GM23338 (cell line): Measurements from ENCODE around the gene ARPC2. TPM values are rescaled to one million over a fixed set of nuclear protein-coding genes. Genes with fewer than 3 reads are reported as not detected.

Source experiments
- ATAC-seq: fragments of 200-7000 bp; cut with Tn5 transposase; 3 replicates; pipeline ENCODE4 v1.9.1; 2020
- DNase-seq: peaks from one replicate; pipeline ENCODE4 v3.0.0-alpha.2; 2015; ENCODE audit warnings: low spot score
- H2AFZ ChIP-seq: fragments of 200-600 bp; sonication (generic); 2 replicates; pipeline ENCODE4 v1.8.0; 2016; ENCODE audit warnings: antibody characterized with exemption, mild to moderate bottlenecking, moderate library complexity
- H3F3A ChIP-seq: fragments of 200-600 bp; sonication (generic); replicated peaks from 2 replicates; pipeline ENCODE4 v1.8.0; 2017; ENCODE audit warnings: antibody characterized with exemption, mixed run types, low read depth
- H3K27ac ChIP-seq: fragments of 200-600 bp; sonication (generic); 2 replicates; pipeline ENCODE4 v1.6.1; 2016; ENCODE audit warnings: low read depth
- H3K27me3 ChIP-seq: fragments of 200-600 bp; sonication (generic); 2 replicates; pipeline ENCODE4 v1.8.0; 2016; ENCODE audit warnings: mild to moderate bottlenecking, mixed run types, moderate library complexity; ENCODE audit not compliant: insufficient read depth
- H3K36me3 ChIP-seq: fragments of 200-600 bp; sonication (generic); 2 replicates; pipeline ENCODE4 v1.8.0; 2016; ENCODE audit warnings: mild to moderate bottlenecking; ENCODE audit not compliant: insufficient read depth
- H3K4me1 ChIP-seq: fragments of 200-600 bp; sonication (generic); 2 replicates; pipeline ENCODE4 v1.8.0; 2016; ENCODE audit warnings: mild to moderate bottlenecking, moderate library complexity; ENCODE audit not compliant: insufficient read depth
- H3K4me2 ChIP-seq: fragments of 200-600 bp; sonication (generic); 2 replicates; pipeline ENCODE4 v1.7.1; 2017; ENCODE audit warnings: mixed run types
- H3K4me3 ChIP-seq: fragments of 200-600 bp; sonication (generic); 2 replicates; pipeline ENCODE4 v1.6.1; 2016; ENCODE audit warnings: mixed run types
- H3K79me2 ChIP-seq: fragments of 200-600 bp; sonication (generic); replicated peaks from 2 replicates; pipeline ENCODE4 v1.8.0; 2017; ENCODE audit warnings: mild to moderate bottlenecking; ENCODE audit not compliant: insufficient read depth
- H3K9me2 ChIP-seq: fragments of 200-600 bp; sonication (generic); 2 replicates; pipeline ENCODE4 v1.8.0; 2017; ENCODE audit not compliant: insufficient read depth
- H4K20me1 ChIP-seq: fragments of 200-600 bp; sonication (generic); replicated peaks from 2 replicates; pipeline ENCODE4 v1.8.0; 2017; ENCODE audit warnings: mild to moderate bottlenecking; ENCODE audit not compliant: insufficient read depth
- H3K27ac Mint-ChIP-seq: 2 replicates; pipeline ENCODE4 v1.8.0; 2020; ENCODE audit warnings: inconsistent platforms, mild to moderate bottlenecking, moderate library complexity, mixed read lengths
- H3K27me3 Mint-ChIP-seq: 3 replicates; pipeline ENCODE4 v1.8.0; 2022; ENCODE audit warnings: low read depth, mild to moderate bottlenecking, moderate library complexity, mixed read lengths, inconsistent platforms; ENCODE audit not compliant: insufficient read depth, poor library complexity
- H3K36me3 Mint-ChIP-seq: 3 replicates; pipeline ENCODE4 v1.8.0; 2021; ENCODE audit warnings: low read depth, mild to moderate bottlenecking, inconsistent platforms, moderate library complexity, mixed read lengths
- H3K4me1 Mint-ChIP-seq: 3 replicates; pipeline ENCODE4 v1.8.0; 2020; ENCODE audit warnings: mild to moderate bottlenecking, inconsistent platforms, mixed read lengths
- H3K4me3 Mint-ChIP-seq: 3 replicates; pipeline ENCODE4 v1.8.0; 2021; ENCODE audit warnings: moderate library complexity, mild to moderate bottlenecking, inconsistent platforms, mixed read lengths
- H3K9me3 Mint-ChIP-seq: 3 replicates; pipeline ENCODE4 v1.8.0; 2020; ENCODE audit warnings: moderate library complexity, mild to moderate bottlenecking, inconsistent platforms, mixed read lengths
- CREB1 ChIP-seq: fragments of 250-450 bp; sonication (Bioruptor Pico); IDR thresholded peaks from 2 replicates; pipeline ENCODE4 v1.5.0; 2020; ENCODE audit warnings: low read depth, mild to moderate bottlenecking, moderate library complexity
- CTCF ChIP-seq, 2 experiments: fragments of 200-600 bp in 1 of 2; sonication (generic) in 1 of 2; conservative IDR thresholded peaks; 2 replicates each; pipeline versions ENCODE4 v1.5.1 to v1.6.1; 2016 to 2017; ENCODE audit warnings: antibody characterized with exemption in 2 of 2, low read depth in 2 of 2, mild to moderate bottlenecking in 2 of 2, moderate library complexity in 1 of 2
- ETS1 ChIP-seq: IDR thresholded peaks from 2 replicates; pipeline ENCODE4 v1.6.1; 2016; ENCODE audit warnings: antibody characterized with exemption
- EZH2 ChIP-seq: fragments of 200-600 bp; sonication (generic); IDR thresholded peaks from one replicate; pipeline ENCODE4 v1.8.0; 2017; ENCODE audit warnings: antibody characterized with exemption, mild to moderate bottlenecking, low read depth; ENCODE audit not compliant: unreplicated experiment
- EZH2phosphoT487 ChIP-seq: fragments of 200-600 bp; sonication (generic); IDR thresholded peaks from one replicate; pipeline ENCODE4 v1.8.1; 2018; ENCODE audit warnings: antibody characterized with exemption; ENCODE audit not compliant: unreplicated experiment
- JUNB ChIP-seq: IDR thresholded peaks from one replicate; pipeline ENCODE4 v1.6.1; 2016; ENCODE audit warnings: antibody characterized with exemption; ENCODE audit not compliant: unreplicated experiment
- NANOG ChIP-seq: IDR thresholded peaks from 2 replicates; pipeline ENCODE4 v1.6.1; 2016; ENCODE audit warnings: antibody characterized with exemption, borderline replicate concordance
- POLR2AphosphoS5 ChIP-seq: IDR thresholded peaks from 2 replicates; pipeline ENCODE4 v1.6.1; 2016; ENCODE audit warnings: antibody characterized with exemption, low read depth
- REST ChIP-seq: IDR thresholded peaks from one replicate; pipeline ENCODE4 v1.6.1; 2018; ENCODE audit warnings: antibody characterized with exemption; ENCODE audit not compliant: unreplicated experiment
- STAT1 ChIP-seq: IDR thresholded peaks from one replicate; pipeline ENCODE4 v1.6.1; 2016; ENCODE audit warnings: antibody characterized with exemption; ENCODE audit not compliant: unreplicated experiment
- ZNF114 ChIP-seq: fragments of 250-450 bp; sonication (Bioruptor Pico); IDR thresholded peaks from 2 replicates; pipeline ENCODE4 v1.5.0; 2020; ENCODE audit warnings: mild to moderate bottlenecking, moderate library complexity
- ZNF331 ChIP-seq: fragments of 250-450 bp; sonication (Bioruptor Pico); IDR thresholded peaks from 2 replicates; pipeline ENCODE4 v1.5.0; 2020; ENCODE audit warnings: low read depth, mild to moderate bottlenecking, moderate library complexity
- ZNF462 ChIP-seq: fragments of 250-450 bp; sonication (Bioruptor Pico); IDR thresholded peaks from 2 replicates; pipeline ENCODE4 v1.5.0; 2020; ENCODE audit warnings: mild to moderate bottlenecking, moderate library complexity
- polyA plus RNA-seq: library from polyadenylated mRNA; unstranded; fragments of >200 nt; fragmentation: Nextera tagmentation; extraction: Ambion mirVana; gene quantifications from 2 replicates; pipeline ENCODE4 v1.2.1, GENCODE V29; 2016
- total RNA-seq: library from RNA; depleted of rRNA; stranded (reverse); fragments of >200 nt; shearing (Covaris generic); gene quantifications from 2 replicates; pipeline ENCODE4 v1.2.3, GENCODE V29; 2014

ARPC2 gene
- total and polyA plus RNA-seq, 2 experiments from 2014 or later = 217 to 271 TPM

GRCh38 chr2:218169757-218170546, 47.0 kb upstream of the ARPC2 start:
- no peaks in the 10 kb centered on the region for H3K27me3 ChIP-seq
- no peak overlapping the region for H3K27ac ChIP-seq
- no peak for DNase-seq
- TF ChIP-seq ZNF462 (CRISPR knock-in tag) = no peak
- no peak for TF ChIP-seq STAT1
- no peak for TF ChIP-seq ZNF331
- no peak for TF ChIP-seq NANOG
- TF ChIP-seq EZH2phosphoT487 = no peak
- TF ChIP-seq ZNF114 = no peak
- TF ChIP-seq POLR2AphosphoS5 = no peak
- TF ChIP-seq EZH2 = no peak
- no peak for TF ChIP-seq REST
- no peak for TF ChIP-seq ETS1
- TF ChIP-seq CREB1 = no peak
- TF ChIP-seq JUNB = no peak
- TF ChIP-seq CTCF (conservative IDR thresholded peaks at IDR 0.05; ENCODE audit: low read depth in 2 of 2) = no peak
- no peaks in the 10 kb centered on the region for H3K36me3 ChIP-seq
- H2AFZ ChIP-seq = no peak overlapping the region
- ATAC-seq = no peak
- Mint-ChIP-seq H3K4me1 (peaks cover 13% of the 10 kb centered on the region), H3K27me3 (peaks cover 3% of the 10 kb centered on the region), H3K9me3 (no peaks in the 10 kb centered on the region), H3K36me3 (no peaks in the 10 kb centered on the region), H3K27ac (no peak overlapping the region), H3K4me3 (no peak overlapping the region)
- peaks cover 10% of the 10 kb centered on the region for H3K4me1 ChIP-seq
- H3K9me2 ChIP-seq = peaks cover 10% of the 10 kb centered on the region; the same call in 1 of the 2 replicates
- no peak overlapping the region for H3K4me2 ChIP-seq
- H3K79me2 ChIP-seq = no peaks in the 10 kb centered on the region
- no peak overlapping the region for H3K4me3 ChIP-seq
- no peaks in the 10 kb centered on the region for H3F3A ChIP-seq
- H4K20me1 ChIP-seq = no peaks in the 10 kb centered on the region
